Measurements from ENCODE around the gene CAP1. TPM values are rescaled to one million over a fixed set of nuclear protein-coding genes. Genes with fewer than 3 reads are reported as not detected.
A peak's percentile ranks its signal among the peaks of the same experiment; 100 is the strongest.

Gene CAP1
- total and polyA plus RNA-seq, 9 of the 15 experiments (the other 6 are each of a cell fraction or from before 2014, with no cell fraction given): 230 to 658 (median 281) TPM

GRCh38 chr1:40057310-40058030, 16.9 kb downstream of the CAP1 start (continued):
- no peak for TF ChIP-seq GMEB1 (CRISPR knock-in tag; IDR thresholded peaks at IDR 0.05)
- TF ChIP-seq PRMT5 (CRISPR knock-in tag; IDR thresholded peaks at IDR 0.05): no peak
- TF ChIP-seq ZSCAN32 (CRISPR knock-in tag; IDR thresholded peaks at IDR 0.05): no peak
- peak; percentile 51; the same call in 1 of the 2 replicates for TF ChIP-seq ZFX (CRISPR knock-in tag; IDR thresholded peaks at IDR 0.05)
- no peak for TF ChIP-seq FOXK1 (CRISPR knock-in tag; IDR thresholded peaks at IDR 0.05; ENCODE audit: borderline replicate concordance)
- 0 out of 2 replicates have a peak, but pooled peaks have one; percentile 41 for TF ChIP-seq ZNF212 (CRISPR knock-in tag; IDR thresholded peaks at IDR 0.05)
- TF ChIP-seq POLR2H (tag; IDR thresholded peaks at IDR 0.05; ENCODE audit: low read depth): peak; percentile 64
- peak; percentile 96 for TF ChIP-seq ELF4 (CRISPR knock-in tag; IDR thresholded peaks at IDR 0.05)
- TF ChIP-seq MGA (IDR thresholded peaks at IDR 0.05): no peak; the same call in 1 of the 2 replicates
- no peak for TF ChIP-seq U2AF1 (optimal IDR thresholded peaks at IDR 0.05; ENCODE audit: low read depth, low read length)
- no peak for TF ChIP-seq POLR3G (IDR thresholded peaks at IDR 0.05; ENCODE audit: extremely low read depth, insufficient read length, insufficient replicate concordance)
- no peak for TF ChIP-seq ATF2 (CRISPR knock-in tag; IDR thresholded peaks at IDR 0.05)
- TF ChIP-seq NFXL1 (CRISPR knock-in tag; IDR thresholded peaks at IDR 0.05): no peak
